HG03439 (cell line): ENCODE measurements around the gene AKAP12.

Source experiments
- ATAC-seq: cut with Tn5 transposase; IDR thresholded peaks from one replicate; pipeline ENCODE4 v1.9.1; 2021; ENCODE audit warnings: mild to moderate bottlenecking, moderate library complexity; ENCODE audit not compliant: unreplicated experiment

The AKAP12 gene

GRCh38 chr6:151236668-151237401 lies 2.9 kb upstream of the AKAP12 start:
- no peak for ATAC-seq

- ATAC-seq = no peak
Measured at GRCh38 chr6:151240036-151240685, 394 bp downstream of the AKAP12 start.

- no peak for ATAC-seq
Measured at GRCh38 chr6:151240791-151241642, 1.2 kb downstream of the AKAP12 start.

- no peak for ATAC-seq
Measured at GRCh38 chr6:151241853-151242252, 2.1 kb downstream of the AKAP12 start.

GRCh38 chr6:151242420-151242861 lies 2.7 kb downstream of the AKAP12 start:
- ATAC-seq = no peak

- ATAC-seq = no peak
Measured at GRCh38 chr6:151243481-151243880, 3.7 kb downstream of the AKAP12 start.

GRCh38 chr6:151247490-151247889 lies 7.7 kb downstream of the AKAP12 start:
- no peak for ATAC-seq

GRCh38 chr6:151248295-151248694 lies 8.5 kb downstream of the AKAP12 start:
- ATAC-seq = no peak

- no peak for ATAC-seq
Measured at GRCh38 chr6:151252634-151253033, 12.9 kb downstream of the AKAP12 start.

GRCh38 chr6:151254451-151255081 lies 14.8 kb downstream of the AKAP12 start:
- ATAC-seq = no peak

- no peak for ATAC-seq
Measured at GRCh38 chr6:151255811-151256210, 16.0 kb downstream of the AKAP12 start.

- ATAC-seq = no peak
Measured at GRCh38 chr6:151257985-151258445, 18.2 kb downstream of the AKAP12 start.

- no peak for ATAC-seq
Measured at GRCh38 chr6:151260205-151260604, 20.4 kb downstream of the AKAP12 start.

- ATAC-seq = no peak
Measured at GRCh38 chr6:151263035-151263434, 23.3 kb downstream of the AKAP12 start.

GRCh38 chr6:151263967-151264366 lies 24.2 kb downstream of the AKAP12 start:
- no peak for ATAC-seq

GRCh38 chr6:151265282-151265681 lies 25.5 kb downstream of the AKAP12 start:
- no peak for ATAC-seq

GRCh38 chr6:151269321-151269995 lies 29.7 kb downstream of the AKAP12 start:
- ATAC-seq = no peak

GRCh38 chr6:151275121-151275520 lies 35.4 kb downstream of the AKAP12 start:
- no peak for ATAC-seq

GRCh38 chr6:151275566-151275965 lies 35.8 kb downstream of the AKAP12 start:
- no peak for ATAC-seq

- no peak for ATAC-seq
Measured at GRCh38 chr6:151276112-151276740, 36.5 kb downstream of the AKAP12 start.
